Suprapubic skin (tissue), 3 donors: ENCODE data around the gene CNTN2.

Experiments used
- CTCF ChIP-seq, 2 donors: fragments of 200-600 bp in 1 of 2; fragments of 450-650 bp in 1 of 2; sonication (generic) in 1 of 2; IDR thresholded peaks; one replicate each; pipeline ENCODE4 v1.5.1; 2016 to 2019; ENCODE audit warnings: antibody characterized with exemption in 2 of 2, mild to moderate bottlenecking in 1 of 2, moderate library complexity in 1 of 2
- POLR2AphosphoS5 ChIP-seq, 3 donors: sonication (generic); formaldehyde crosslinking; IDR thresholded peaks; one replicate each; pipeline ENCODE4 v1.6.1; 2017; ENCODE audit warnings: antibody characterized with exemption in 3 of 3

DNA sequence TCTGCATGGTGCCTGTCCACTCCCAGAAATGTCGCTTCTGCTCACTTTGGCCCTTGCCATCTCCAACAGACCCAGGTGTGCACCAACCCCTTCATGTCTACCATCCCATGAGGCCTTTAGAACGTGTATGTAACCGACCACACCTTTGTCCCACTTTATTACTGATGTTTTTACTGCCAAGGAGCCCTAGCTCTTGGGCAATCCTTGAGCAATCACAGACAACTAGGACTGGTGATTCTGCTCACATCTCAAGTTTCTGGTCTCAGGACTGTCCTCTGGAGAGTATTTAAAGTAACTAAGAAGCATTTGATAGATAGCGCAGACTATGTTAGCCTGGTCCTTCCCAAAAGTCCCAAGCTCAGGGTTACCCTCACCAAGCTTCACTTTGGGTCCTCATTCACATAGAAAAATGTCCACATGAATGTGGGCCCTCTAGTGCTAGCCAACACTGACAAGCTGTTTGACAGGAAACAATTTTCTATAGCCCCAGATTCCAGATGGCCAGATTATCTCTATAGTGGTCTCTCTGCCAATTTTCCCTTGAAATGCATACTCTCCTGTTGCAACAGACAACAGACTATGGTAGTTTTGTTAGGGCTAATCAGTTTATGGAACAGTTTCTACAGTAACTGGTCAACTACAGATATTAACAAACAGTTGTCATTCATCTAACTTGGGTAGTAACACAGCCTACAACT is 48.2 kb downstream of the CNTN2 start:
- TF ChIP-seq CTCF (IDR thresholded peaks at IDR 0.05) (no peak), POLR2AphosphoS5 (IDR thresholded peaks at IDR 0.05) (no peak)
